Left lung (tissue), 10 donors: ENCODE measurements around the gene DIP2B. TPM values are rescaled to one million over a fixed set of nuclear protein-coding genes. Genes with fewer than 3 reads are reported as not detected.
"Not testable (repeated sequence)": the region's sequence is repeated elsewhere in the genome, so short reads cannot be mapped to it uniquely, and the experiment has no call there.

ENCODE experiments used
- ATAC-seq: fragments of 200-7000 bp; cut with Tn5 transposase; one replicate; pipeline ENCODE4 v1.9.1; 2020; ENCODE audit warnings: moderate library complexity
- DNase-seq, 4 donors: peaks; one replicate each; pipeline ENCODE4 v3.0.0-alpha.2; 2013 to 2020
- H3K27ac ChIP-seq, 2 donors: fragments of 200-600 bp; sonication (generic) in 1 of 2; one replicate each; pipeline versions ENCODE4 v1.5.0 to v1.8.0; 2020 to 2021
- H3K27me3 ChIP-seq, 2 donors: fragments of 200-600 bp; sonication (generic) in 1 of 2; one replicate each; pipeline versions ENCODE4 v1.5.0 to v1.8.0; 2020 to 2021
- H3K36me3 ChIP-seq, 2 donors: fragments of 200-600 bp; sonication (generic) in 1 of 2; one replicate each; pipeline versions ENCODE4 v1.5.0 to v1.8.0; 2020 to 2021
- H3K4me1 ChIP-seq, 2 donors: fragments of 200-600 bp; one replicate each; pipeline ENCODE4 v1.8.0; 2021
- H3K4me3 ChIP-seq, 2 donors: fragments of 200-600 bp; sonication (generic) in 1 of 2; one replicate each; pipeline versions ENCODE4 v1.5.0 to v1.8.0; 2020 to 2021; ENCODE audit warnings: mild to moderate bottlenecking in 1 of 2
- H3K9me3 ChIP-seq, 2 donors: fragments of 200-600 bp; sonication (generic) in 1 of 2; one replicate each; pipeline versions ENCODE4 v1.5.0 to v1.8.0; 2020 to 2021
- CTCF ChIP-seq, 2 donors: fragments of 200-600 bp; sonication (generic) in 1 of 2; IDR thresholded peaks; one replicate each; pipeline versions ENCODE4 v1.5.0 to v1.8.0; 2021; ENCODE audit warnings: antibody characterized with exemption in 2 of 2
- intact Hi-C, 2 donors: fragments of 100-400 bp; cut with DNase I; formaldehyde crosslinking; loops; one replicate each; pipeline versions ENCODE4 v1.11.2 to v1.14.2; 2022
- polyA plus RNA-seq, 6 donors: library from polyadenylated mRNA; unstranded; fragments of 120-200 nt; gene quantifications; one replicate each; pipeline ENCODE4 v1.2.1, GENCODE V29; 2013; ENCODE audit not compliant: insufficient read length in 6 of 6
- total RNA-seq, 2 donors: library from RNA; stranded (reverse); fragmentation: NEBNext Ultra II Directional; extraction: Animal tissue kit (Norgen Biotek cat#: 25700); gene quantifications; one replicate each; pipeline ENCODE4 v1.2.1, GENCODE V29; 2021
- donor health status: DM: no; HTN: yes; CAD: no.
- donor health status: DM: no; HTN: no; CAD: no.

The DIP2B gene
- total and polyA plus RNA-seq, 8 donors: 26.5 to 38.6 (median 33.8) TPM

GRCh38 chr12:50518090-50518489 is 13.3 kb downstream of the DIP2B start:
- Histone ChIP-seq H3K27me3 (no peaks in the 10 kb centered on the region), H3K36me3 (no peaks in the 10 kb centered on the region), H3K27ac (peak overlapping the region; percentile 54 to 91), H3K4me3 (no peak overlapping the region), H3K4me1 (peaks cover 10 to 82% of the 10 kb centered on the region in 2 donors), H3K9me3 (no peaks in the 10 kb centered on the region)
- ATAC-seq: no peak
- intact Hi-C loops: loop anchor here in 1 of 2 donors (10.0 kb wide), 1 partner anchor 57 kb away; no protein-coding TSS in a partner anchor
- no peak for TF ChIP-seq CTCF (IDR thresholded peaks at IDR 0.05)
- DNase-seq: no peak

- Histone ChIP-seq H3K4me3 (no peak overlapping the region), H3K36me3 (no peaks in the 10 kb centered on the region), H3K27ac (peak overlapping the region in 1 of 2 donors; percentile 91), H3K27me3 (no peaks in the 10 kb centered on the region), H3K9me3 (no peaks in the 10 kb centered on the region), H3K4me1 (peaks cover 10 to 75% of the 10 kb centered on the region in 2 donors)
- DNase-seq (no peak), ATAC-seq (no peak)
- intact Hi-C loops: loop anchor here in 1 of 2 donors (10.0 kb wide), 1 partner anchor 55 kb away; no protein-coding TSS in a partner anchor
- no peak for TF ChIP-seq CTCF (IDR thresholded peaks at IDR 0.05)
Measured at GRCh38 chr12:50519353-50519752, 14.6 kb downstream of the DIP2B start.

- H3K4me3 ChIP-seq: no peak overlapping the region
- H3K36me3 ChIP-seq: no peaks in the 10 kb centered on the region
- DNase-seq (peak in 1 of 4 donors; percentile 22), ATAC-seq (no peak)
- H3K27ac ChIP-seq: peak overlapping the region in 1 of 2 donors; percentile 91
- no peak for TF ChIP-seq CTCF (IDR thresholded peaks at IDR 0.05)
- no peaks in the 10 kb centered on the region for H3K27me3 ChIP-seq
- peaks cover 6 to 63% of the 10 kb centered on the region in 2 donors for H3K4me1 ChIP-seq
- intact Hi-C loops: no loop called here
- H3K9me3 ChIP-seq: no peaks in the 10 kb centered on the region
Measured at GRCh38 chr12:50520416-50521207, 15.8 kb downstream of the DIP2B start.

- H3K27me3 ChIP-seq, H3K9me3 ChIP-seq, H3K4me3 ChIP-seq, DNase-seq, H3K27ac ChIP-seq, H3K36me3 ChIP-seq, ATAC-seq, intact Hi-C loops: not testable (repeated sequence)
- peaks cover 6 to 61% of the 10 kb centered on the region in 2 donors for H3K4me1 ChIP-seq
Measured at GRCh38 chr12:50521781-50522180, 17.0 kb downstream of the DIP2B start.

- no peak for TF ChIP-seq CTCF (IDR thresholded peaks at IDR 0.05)
- Histone ChIP-seq H3K36me3 (no peaks in the 10 kb centered on the region), H3K4me1 (peaks cover 6 to 44% of the 10 kb centered on the region in 2 donors), H3K27ac (peak overlapping the region in 1 of 2 donors; percentile 33), H3K4me3 (no peak overlapping the region), H3K9me3 (no peaks in the 10 kb centered on the region), H3K27me3 (no peaks in the 10 kb centered on the region)
- no peak for DNase-seq
- intact Hi-C loops: no loop called here
- ATAC-seq: no peak
Measured at GRCh38 chr12:50523772-50524171, 19.0 kb downstream of the DIP2B start.
